Measurements from ENCODE around the gene LOXHD1.

The LOXHD1 gene

DNA sequence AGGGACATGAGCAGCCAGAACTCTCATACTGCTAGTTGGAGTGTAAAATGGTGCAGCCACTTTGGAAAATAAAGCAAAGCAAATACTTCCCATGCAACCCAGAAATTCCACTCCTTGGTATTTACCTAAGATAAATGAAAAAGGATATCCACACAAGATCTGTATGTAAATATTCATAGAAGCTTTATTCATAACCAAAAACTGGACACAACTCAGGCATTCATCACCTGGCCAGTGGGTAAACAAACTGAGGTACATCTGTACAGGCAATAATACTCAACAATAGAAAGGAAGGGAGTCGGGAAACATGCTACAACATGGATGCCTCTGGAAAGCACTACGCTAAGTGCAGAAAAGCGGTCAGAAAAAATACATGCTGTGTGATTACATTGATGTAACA, 2.5 kb upstream of the LOXHD1 start:
- Histone ChIP-seq H3K4me3 (ENCODE audit: low read depth, low read length, poor library complexity, severe bottlenecking) (no peak overlapping the region), H3K4me1 (ENCODE audit: insufficient read depth, low read length, severe bottlenecking) (no peaks in the 10 kb centered on the region), H3K4me2 (ENCODE audit: low read length) (no peak overlapping the region), H3K9ac (ENCODE audit: low read length) (no peak overlapping the region), H3K27me3 (ENCODE audit: insufficient read depth, low read length) (no peaks in the 10 kb centered on the region; the same call in 1 of the 2 replicates), H3K79me2 (ENCODE audit: insufficient read depth, low read length) (no peaks in the 10 kb centered on the region), H3F3A (ENCODE audit: insufficient read depth, low read length) (no peaks in the 10 kb centered on the region), H3K9me2 (ENCODE audit: low read depth, low read length) (no peaks in the 10 kb centered on the region), H4K20me1 (ENCODE audit: insufficient read depth, low read length) (no peaks in the 10 kb centered on the region), H2AFZ (ENCODE audit: low read length) (no peak overlapping the region), H3K27ac (ENCODE audit: low read depth, low read length, poor library complexity, severe bottlenecking) (no peak overlapping the region), H3K36me3 (ENCODE audit: insufficient read depth, low read length) (no peaks in the 10 kb centered on the region), H3K9me3 (ENCODE audit: low read length) (no peaks in the 10 kb centered on the region)
- TF ChIP-seq, protein P1, sequence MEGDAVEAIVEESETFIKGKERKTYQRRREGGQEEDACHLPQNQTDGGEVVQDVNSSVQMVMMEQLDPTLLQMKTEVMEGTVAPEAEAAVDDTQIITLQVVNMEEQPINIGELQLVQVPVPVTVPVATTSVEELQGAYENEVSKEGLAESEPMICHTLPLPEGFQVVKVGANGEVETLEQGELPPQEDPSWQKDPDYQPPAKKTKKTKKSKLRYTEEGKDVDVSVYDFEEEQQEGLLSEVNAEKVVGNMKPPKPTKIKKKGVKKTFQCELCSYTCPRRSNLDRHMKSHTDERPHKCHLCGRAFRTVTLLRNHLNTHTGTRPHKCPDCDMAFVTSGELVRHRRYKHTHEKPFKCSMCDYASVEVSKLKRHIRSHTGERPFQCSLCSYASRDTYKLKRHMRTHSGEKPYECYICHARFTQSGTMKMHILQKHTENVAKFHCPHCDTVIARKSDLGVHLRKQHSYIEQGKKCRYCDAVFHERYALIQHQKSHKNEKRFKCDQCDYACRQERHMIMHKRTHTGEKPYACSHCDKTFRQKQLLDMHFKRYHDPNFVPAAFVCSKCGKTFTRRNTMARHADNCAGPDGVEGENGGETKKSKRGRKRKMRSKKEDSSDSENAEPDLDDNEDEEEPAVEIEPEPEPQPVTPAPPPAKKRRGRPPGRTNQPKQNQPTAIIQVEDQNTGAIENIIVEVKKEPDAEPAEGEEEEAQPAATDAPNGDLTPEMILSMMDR (IDR thresholded peaks at IDR 0.05; ENCODE audit: low read length), result no peak
- no peak for TF ChIP-seq EZH2 (IDR thresholded peaks at IDR 0.05; ENCODE audit: borderline replicate concordance, low read length)

- H3K27ac ChIP-seq (ENCODE audit: low read depth, low read length, poor library complexity, severe bottlenecking), result no peak overlapping the region
- H3K9me2 ChIP-seq (ENCODE audit: low read depth, low read length), result no peaks in the 10 kb centered on the region
- H3K27me3 ChIP-seq (ENCODE audit: insufficient read depth, low read length), result no peaks in the 10 kb centered on the region
- no peak overlapping the region for H3K9ac ChIP-seq (ENCODE audit: low read length)
- H3K4me2 ChIP-seq (ENCODE audit: low read length), result no peak overlapping the region
- H2AFZ ChIP-seq (ENCODE audit: low read length), result no peak overlapping the region
- H3K36me3 ChIP-seq (ENCODE audit: insufficient read depth, low read length), result no peaks in the 10 kb centered on the region
- no peaks in the 10 kb centered on the region for H3K79me2 ChIP-seq (ENCODE audit: insufficient read depth, low read length)
- no peaks in the 10 kb centered on the region for H3K4me1 ChIP-seq (ENCODE audit: insufficient read depth, low read length, severe bottlenecking)
- no peaks in the 10 kb centered on the region for H4K20me1 ChIP-seq (ENCODE audit: insufficient read depth, low read length)
- H3K4me3 ChIP-seq (ENCODE audit: low read depth, low read length, poor library complexity, severe bottlenecking), result no peak overlapping the region
- no peaks in the 10 kb centered on the region for H3K9me3 ChIP-seq (ENCODE audit: low read length)
- no peaks in the 10 kb centered on the region for H3F3A ChIP-seq (ENCODE audit: insufficient read depth, low read length)
- no peak for TF ChIP-seq EZH2 (IDR thresholded peaks at IDR 0.05; ENCODE audit: borderline replicate concordance, low read length)
- TF ChIP-seq, protein P1 (IDR thresholded peaks at IDR 0.05; ENCODE audit: low read length), result no peak
These were observed 500 bp downstream of the LOXHD1 start for GRCh38 chr18:46656326-46657114.

DNA sequence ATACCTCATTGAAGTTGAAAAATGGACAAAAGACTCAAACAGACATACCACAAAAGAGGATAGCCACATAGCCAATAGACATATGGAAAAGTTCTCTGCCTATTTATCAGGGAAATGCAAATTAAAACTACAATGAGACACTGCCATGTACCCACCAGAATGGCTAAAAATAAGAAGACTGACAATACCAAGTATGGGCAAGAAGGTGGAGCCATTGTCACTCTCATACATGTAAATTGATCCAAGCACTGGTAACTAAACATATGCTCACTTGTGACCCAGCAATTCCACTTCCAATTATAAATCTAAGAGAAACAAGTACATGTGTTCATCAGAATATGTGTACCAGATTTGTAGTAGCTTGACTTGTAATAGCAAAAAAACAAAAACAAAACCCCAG, 4.6 kb downstream of the LOXHD1 start:
- Histone ChIP-seq H3K27me3 (ENCODE audit: insufficient read depth, low read length) (no peaks in the 10 kb centered on the region), H3K36me3 (ENCODE audit: insufficient read depth, low read length) (no peaks in the 10 kb centered on the region), H3F3A (ENCODE audit: insufficient read depth, low read length) (no peaks in the 10 kb centered on the region), H3K79me2 (ENCODE audit: insufficient read depth, low read length) (no peaks in the 10 kb centered on the region), H4K20me1 (ENCODE audit: insufficient read depth, low read length) (no peaks in the 10 kb centered on the region), H3K27ac (ENCODE audit: low read depth, low read length, poor library complexity, severe bottlenecking) (no peak overlapping the region), H3K4me3 (ENCODE audit: low read depth, low read length, poor library complexity, severe bottlenecking) (no peak overlapping the region), H3K9ac (ENCODE audit: low read length) (no peak overlapping the region), H3K4me1 (ENCODE audit: insufficient read depth, low read length, severe bottlenecking) (no peaks in the 10 kb centered on the region), H2AFZ (ENCODE audit: low read length) (no peak overlapping the region), H3K9me2 (ENCODE audit: low read depth, low read length) (no peaks in the 10 kb centered on the region), H3K4me2 (ENCODE audit: low read length) (no peak overlapping the region), H3K9me3 (ENCODE audit: low read length) (no peaks in the 10 kb centered on the region)
- no peak for TF ChIP-seq EZH2 (IDR thresholded peaks at IDR 0.05; ENCODE audit: borderline replicate concordance, low read length)

GRCh38 chr18:46650681-46651080, 6.3 kb downstream of the LOXHD1 start:
- Histone ChIP-seq H3F3A (ENCODE audit: insufficient read depth, low read length) (no peaks in the 10 kb centered on the region), H2AFZ (ENCODE audit: low read length) (no peak overlapping the region), H3K36me3 (ENCODE audit: insufficient read depth, low read length) (no peaks in the 10 kb centered on the region), H3K9ac (ENCODE audit: low read length) (no peak overlapping the region), H4K20me1 (ENCODE audit: insufficient read depth, low read length) (no peaks in the 10 kb centered on the region), H3K4me3 (ENCODE audit: low read depth, low read length, poor library complexity, severe bottlenecking) (no peak overlapping the region), H3K4me1 (ENCODE audit: insufficient read depth, low read length, severe bottlenecking) (no peaks in the 10 kb centered on the region), H3K9me2 (ENCODE audit: low read depth, low read length) (no peaks in the 10 kb centered on the region), H3K27me3 (ENCODE audit: insufficient read depth, low read length) (no peaks in the 10 kb centered on the region), H3K4me2 (ENCODE audit: low read length) (no peak overlapping the region), H3K27ac (ENCODE audit: low read depth, low read length, poor library complexity, severe bottlenecking) (no peak overlapping the region), H3K9me3 (ENCODE audit: low read length) (no peaks in the 10 kb centered on the region), H3K79me2 (ENCODE audit: insufficient read depth, low read length) (no peaks in the 10 kb centered on the region)
- TF ChIP-seq, protein P1 (IDR thresholded peaks at IDR 0.05; ENCODE audit: low read length), result no peak
- TF ChIP-seq EZH2 (IDR thresholded peaks at IDR 0.05; ENCODE audit: borderline replicate concordance, low read length), result no peak
